ENCODE data around the gene OXNAD1.
"Not testable (repeated sequence)": the region's sequence is repeated elsewhere in the genome, so short reads cannot be mapped to it uniquely, and the experiment has no call there.

Gene OXNAD1

GRCh38 chr3:16307832-16308531, 43.0 kb downstream of the OXNAD1 start:
- no peak for DNase-seq

- DNase-seq: no peak
These were observed 43.7 kb downstream of the OXNAD1 start for GRCh38 chr3:16308727-16309126.

- peak; percentile 63 for DNase-seq
These were observed 44.5 kb downstream of the OXNAD1 start for GRCh38 chr3:16309558-16309957.

GRCh38 chr3:16310486-16310885, 45.5 kb downstream of the OXNAD1 start:
- DNase-seq: not testable (repeated sequence)

GRCh38 chr3:16311960-16312451, 47.0 kb downstream of the OXNAD1 start:
- peak; percentile 43 for DNase-seq

GRCh38 chr3:16313886-16314645, 49.1 kb downstream of the OXNAD1 start:
- DNase-seq: no peak

- DNase-seq: no peak
These were observed 50.6 kb downstream of the OXNAD1 start for GRCh38 chr3:16315623-16316022.

- DNase-seq: no peak
These were observed 51.4 kb downstream of the OXNAD1 start for GRCh38 chr3:16316396-16316795.

GRCh38 chr3:16316847-16317560, 52.0 kb downstream of the OXNAD1 start:
- DNase-seq: no peak

GRCh38 chr3:16317561-16317945, 52.5 kb downstream of the OXNAD1 start:
- DNase-seq: no peak

- no peak for DNase-seq
These were observed 53.2 kb downstream of the OXNAD1 start for GRCh38 chr3:16318176-16318575.

- DNase-seq: peak; percentile 86
These were observed 54.3 kb downstream of the OXNAD1 start for GRCh38 chr3:16319307-16319706.

- no peak for DNase-seq
These were observed 54.7 kb downstream of the OXNAD1 start for GRCh38 chr3:16319723-16320122.

GRCh38 chr3:16320711-16321110, 55.7 kb downstream of the OXNAD1 start:
- DNase-seq: no peak

- DNase-seq: no peak
These were observed 57.2 kb downstream of the OXNAD1 start for GRCh38 chr3:16322189-16322588.

GRCh38 chr3:16323737-16324136, 58.7 kb downstream of the OXNAD1 start:
- no peak for DNase-seq

GRCh38 chr3:16325850-16326249, 60.8 kb downstream of the OXNAD1 start:
- DNase-seq: no peak

GRCh38 chr3:16326724-16327349, 61.8 kb downstream of the OXNAD1 start:
- DNase-seq: no peak

- DNase-seq: no peak
These were observed 63.1 kb downstream of the OXNAD1 start for GRCh38 chr3:16328124-16328523.

GRCh38 chr3:16329036-16329825, 64.2 kb downstream of the OXNAD1 start:
- no peak for DNase-seq

GRCh38 chr3:16329826-16330129, 64.8 kb downstream of the OXNAD1 start:
- no peak for DNase-seq

GRCh38 chr3:16330351-16330750, 65.3 kb downstream of the OXNAD1 start:
- DNase-seq: no peak

Data from activated naive CD4-positive, alpha-beta T cell treated with Interleukin-2 at 50 U/mL for 16 hours (primary cell).